CD14-positive monocyte (primary cell): ENCODE data around the gene PRDM12. TPM values are rescaled to one million over a fixed set of nuclear protein-coding genes. Genes with fewer than 3 reads are reported as not detected.

Source experiments
- DNase-seq, 3 donors: peaks; one replicate each; pipeline ENCODE4 v3.0.0-alpha.2; 2011 to 2022
- H2AFZ ChIP-seq: 2 replicates; pipeline ENCODE4 v1.6.0; 2012; ENCODE audit warnings: mild to moderate bottlenecking, low read depth, low read length, inconsistent platforms; ENCODE audit not compliant: insufficient read depth, poor library complexity, severe bottlenecking
- H3K27ac ChIP-seq, 2 donors: 1 replicate in 1 of 2; 2 replicates in 1 of 2; pipeline ENCODE4 v1.5.1; 2012 to 2013; ENCODE audit warnings: low read length in 2 of 2, control low read depth in 1 of 2, inconsistent platforms in 1 of 2, low read depth in 1 of 2, mild to moderate bottlenecking in 1 of 2
- H3K27me3 ChIP-seq, 2 donors: one replicate each; pipeline versions ENCODE4 v1.6.0 to v1.6.1; 2011 to 2013; ENCODE audit warnings: low read length in 2 of 2; ENCODE audit not compliant: control insufficient read depth in 2 of 2, insufficient read depth in 2 of 2
- H3K36me3 ChIP-seq, 2 donors: replicated peaks in 1 of 2; 1 replicate in 1 of 2; 2 replicates in 1 of 2; pipeline versions ENCODE4 v1.5.1 to v1.6.1; 2012 to 2013; ENCODE audit warnings: low read length in 2 of 2, control low read depth in 1 of 2, inconsistent platforms in 1 of 2, mild to moderate bottlenecking in 1 of 2; ENCODE audit not compliant: insufficient read depth in 2 of 2, control insufficient read depth in 1 of 2
- H3K4me1 ChIP-seq, 2 donors: 1 replicate in 1 of 2; 2 replicates in 1 of 2; pipeline versions ENCODE4 v1.5.1 to v1.6.1; 2012 to 2013; ENCODE audit warnings: low read length in 2 of 2, control low read depth in 1 of 2, inconsistent platforms in 1 of 2, mild to moderate bottlenecking in 1 of 2, moderate library complexity in 1 of 2; ENCODE audit not compliant: insufficient read depth in 2 of 2, control insufficient read depth in 1 of 2
- H3K4me2 ChIP-seq: replicated peaks from 2 replicates; pipeline ENCODE3; 2012; ENCODE audit warnings: low read length, moderate library complexity, mild to moderate bottlenecking; ENCODE audit not compliant: poor library complexity, severe bottlenecking; ENCODE audit errors: extremely low read depth
- H3K4me3 ChIP-seq, 3 experiments: fragments of 200-600 bp in 1 of 3; sonication (generic) in 1 of 3; replicated peaks in 1 of 3; 1 replicate in 2 of 3; 2 replicates in 1 of 3; pipeline ENCODE4 v1.5.1; 2011 to 2013; ENCODE audit warnings: low read length in 3 of 3, mild to moderate bottlenecking in 3 of 3, control low read depth in 2 of 3, low read depth in 2 of 3, inconsistent platforms in 1 of 3, moderate library complexity in 1 of 3
- H3K79me2 ChIP-seq: 2 replicates; pipeline ENCODE4 v1.6.0; 2012; ENCODE audit warnings: mild to moderate bottlenecking, control low read depth, inconsistent platforms, low read length, moderate library complexity; ENCODE audit not compliant: insufficient read depth
- H3K9ac ChIP-seq: 2 replicates; pipeline ENCODE4 v1.6.0; 2017; ENCODE audit warnings: low read length, mild to moderate bottlenecking; ENCODE audit not compliant: insufficient read depth, poor library complexity, severe bottlenecking
- H3K9me3 ChIP-seq, 2 donors: replicated peaks in 1 of 2; 1 replicate in 1 of 2; 2 replicates in 1 of 2; pipeline versions ENCODE4 v1.5.1 to v1.6.1; 2012 to 2013; ENCODE audit warnings: low read length in 2 of 2, control low read depth in 1 of 2; ENCODE audit not compliant: control insufficient read depth in 1 of 2, insufficient read depth in 1 of 2
- H4K20me1 ChIP-seq: 2 replicates; pipeline ENCODE4 v1.6.0; 2012; ENCODE audit warnings: mild to moderate bottlenecking, low read length, control low read depth, moderate library complexity; ENCODE audit not compliant: insufficient read depth
- H3K27ac Mint-ChIP-seq, 7 donors: one replicate each; pipeline ENCODE4 v1.8.0; 2020; ENCODE audit warnings: mild to moderate bottlenecking in 7 of 7, mixed read lengths in 7 of 7, moderate library complexity in 6 of 7, inconsistent platforms in 2 of 7
- H3K27me3 Mint-ChIP-seq, 3 donors: one replicate each; pipeline ENCODE4 v1.8.0; 2021 to 2022; ENCODE audit warnings: low read depth in 3 of 3, mild to moderate bottlenecking in 3 of 3, mixed read lengths in 3 of 3, moderate library complexity in 3 of 3, inconsistent platforms in 1 of 3
- H3K36me3 Mint-ChIP-seq, 2 donors: one replicate each; pipeline ENCODE4 v1.8.0; 2020; ENCODE audit warnings: mixed read lengths in 2 of 2, inconsistent platforms in 1 of 2, mild to moderate bottlenecking in 1 of 2
- H3K4me1 Mint-ChIP-seq: one replicate; pipeline ENCODE4 v1.8.0; 2020; ENCODE audit warnings: mild to moderate bottlenecking, mixed read lengths
- H3K4me3 Mint-ChIP-seq, 2 donors: one replicate each; pipeline ENCODE4 v1.8.0; 2020; ENCODE audit warnings: mild to moderate bottlenecking in 2 of 2, mixed read lengths in 2 of 2, moderate library complexity in 1 of 2
- H3K9me3 Mint-ChIP-seq, 7 donors: one replicate each; pipeline ENCODE4 v1.8.0; 2020 to 2022; ENCODE audit warnings: mixed read lengths in 7 of 7, mild to moderate bottlenecking in 6 of 7, moderate library complexity in 6 of 7, inconsistent platforms in 2 of 7
- CTCF ChIP-seq: fragments of 200-600 bp; IDR thresholded peaks from one replicate; pipeline ENCODE4 v1.8.0; 2022; ENCODE audit warnings: antibody characterized with exemption, mild to moderate bottlenecking
- WGBS: methylation state at CpG from one replicate; pipeline ENCODE4 v1.1.5; 2013; ENCODE audit warnings: missing lambda C conversion rate; ENCODE audit not compliant: insufficient coverage; 5-methylcytosine and 5-hydroxymethylcytosine counted together
- intact Hi-C, 2 donors: fragments of 100-400 bp; cut with micrococcal nuclease; formaldehyde crosslinking; loops; one replicate each; pipeline versions ENCODE4 v1.15.0 to v1.15.1; 2023
- polyA plus RNA-seq, 3 donors: library from polyadenylated mRNA; depleted of rRNA in 1 of 3; unstranded in 2 of 3; stranded (reverse) in 1 of 3; fragments of 300-500 nt in 2 of 3; fragments of >200 nt in 1 of 3; fragmentation: Illumina TruSeq in 2 of 3; gene quantifications; 1 replicate in 2 of 3; 2 replicates in 1 of 3; pipeline ENCODE4 v1.2.3, GENCODE V29; 2012 to 2021

PRDM12 gene
- polyA plus RNA-seq, 3 donors, result 0.08 TPM; not detected in 2

DNA sequence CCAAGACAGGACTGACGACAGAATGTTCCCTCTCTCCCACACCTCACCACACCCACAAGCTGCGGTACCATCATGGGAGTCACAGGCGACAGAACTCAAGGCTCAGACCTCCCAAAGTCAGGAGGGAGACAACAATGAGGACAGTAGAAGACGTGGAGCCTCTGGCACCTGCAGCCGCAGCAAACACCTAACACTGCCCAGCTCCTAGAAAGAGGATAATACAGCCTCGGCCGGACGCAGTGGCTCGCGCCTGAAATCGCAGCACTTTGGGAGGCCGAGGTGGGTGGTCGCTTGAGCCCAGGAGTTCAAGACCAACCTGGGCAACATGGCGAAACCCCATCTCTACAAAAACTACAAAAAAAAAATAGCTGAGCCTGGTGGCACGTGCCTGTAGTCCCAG, 13.2 kb upstream of the PRDM12 start:
- Histone ChIP-seq H3K9me3 (no peaks in the 10 kb centered on the region), H3K79me2 (no peaks in the 10 kb centered on the region), H4K20me1 (no peaks in the 10 kb centered on the region), H3K27ac (no peak overlapping the region), H3K4me3 (no peak overlapping the region), H3K36me3 (no peaks in the 10 kb centered on the region), H3K27me3 (peaks cover 0 to 5% of the 10 kb centered on the region in 2 donors), H3K4me2 (no peak overlapping the region), H2AFZ (no peak overlapping the region), H3K9ac (no peak overlapping the region), H3K4me1 (no peaks in the 10 kb centered on the region)
- no peak overlapping the region for H3K27ac Mint-ChIP-seq
- H3K36me3 Mint-ChIP-seq, result no peaks in the 10 kb centered on the region
- no peak overlapping the region for H3K4me3 Mint-ChIP-seq
- peaks cover 28 to 57% (median 33%) of the 10 kb centered on the region in 3 donors for H3K27me3 Mint-ChIP-seq
- intact Hi-C loops, result no loop called here
- no peaks in the 10 kb centered on the region for H3K4me1 Mint-ChIP-seq
- DNase-seq, result no peak
- no peak for TF ChIP-seq CTCF
- WGBS, result 78% methylated on average over 7 of the region's 15 CpGs
- H3K9me3 Mint-ChIP-seq, result peaks cover 0 to 8% (median 0%) of the 10 kb centered on the region in 7 donors

- WGBS, result 95% methylated on average over 16 of the region's 18 CpGs
- intact Hi-C loops, result no loop called here
- peak overlapping the region in 1 of 7 donors; percentile 72 for H3K27ac Mint-ChIP-seq
These were observed 12.6 kb upstream of the PRDM12 start for GRCh38 chr9:130651752-130652151.

More at GRCh38 chr9:130651752-130652151, 12.6 kb upstream of the PRDM12 start:
- Histone ChIP-seq H3K27me3 (peaks cover 0 to 9% of the 10 kb centered on the region in 2 donors), H3K4me3 (no peak overlapping the region), H3K9ac (no peak overlapping the region), H3K36me3 (no peaks in the 10 kb centered on the region), H2AFZ (no peak overlapping the region), H3K9me3 (peaks cover 0 to under 1% of the 10 kb centered on the region in 2 donors), H4K20me1 (no peaks in the 10 kb centered on the region), H3K4me2 (no peak overlapping the region), H3K79me2 (no peaks in the 10 kb centered on the region), H3K27ac (no peak overlapping the region), H3K4me1 (no peaks in the 10 kb centered on the region)
- no peak for TF ChIP-seq CTCF
- peaks cover 30 to 60% (median 34%) of the 10 kb centered on the region in 3 donors for H3K27me3 Mint-ChIP-seq
- peaks cover 0 to 4% (median 0%) of the 10 kb centered on the region in 7 donors for H3K9me3 Mint-ChIP-seq
- no peaks in the 10 kb centered on the region for H3K36me3 Mint-ChIP-seq
- no peaks in the 10 kb centered on the region for H3K4me1 Mint-ChIP-seq
- no peak for DNase-seq
- H3K4me3 Mint-ChIP-seq, result peak overlapping the region in 1 of 2 donors; percentile 57
